GM18505 (cell line): ENCODE data around the gene WDR4.
"Not testable (repeated sequence)": the region's sequence is repeated elsewhere in the genome, so short reads cannot be mapped to it uniquely, and the experiment has no call there.

Experiments used
- ATAC-seq: cut with Tn5 transposase; IDR thresholded peaks from one replicate; pipeline ENCODE4 v1.9.1; 2021; ENCODE audit not compliant: unreplicated experiment
- POLR2A ChIP-seq: IDR thresholded peaks from 4 replicates; pipeline ENCODE4 v1.6.1; 2011; ENCODE audit warnings: borderline replicate concordance; ENCODE audit not compliant: insufficient read depth, insufficient read length; ENCODE audit errors: extremely low read depth

Gene WDR4

GRCh38 chr21:42878993-42879787 lies at the start of gene WDR4:
Gene WDR4, minus strand, starts transcription at chr21:42879539. Its CDS starts 44 bp downstream, at chr21:42879495.
- TF ChIP-seq POLR2A, result peak; percentile 99
- ATAC-seq, result peak; percentile 76

- not testable (repeated sequence) for ATAC-seq
Observed at GRCh38 chr21:42927474-42928200, 48.3 kb upstream of the WDR4 start.

- no peak for TF ChIP-seq POLR2A
- no peak for ATAC-seq
Observed at GRCh38 chr21:42925114-42925926, 46.0 kb upstream of the WDR4 start, which contains the start of gene ERVH48-1. Gene ERVH48-1, minus strand, starts transcription at chr21:42925630. Its CDS starts 6,624 bp downstream, at chr21:42919006.

GRCh38 chr21:42924433-42924751 lies 45.1 kb upstream of the WDR4 start:
- ATAC-seq, result no peak
- TF ChIP-seq POLR2A, result no peak

GRCh38 chr21:42923553-42924432 lies 44.5 kb upstream of the WDR4 start:
- peak; percentile 62 for ATAC-seq
- no peak for TF ChIP-seq POLR2A

GRCh38 chr21:42922918-42923317 lies 43.6 kb upstream of the WDR4 start:
- no peak for TF ChIP-seq POLR2A
- no peak for ATAC-seq

GRCh38 chr21:42921927-42922326 lies 42.6 kb upstream of the WDR4 start:
- no peak for ATAC-seq
- TF ChIP-seq POLR2A, result no peak

- no peak for ATAC-seq
- TF ChIP-seq POLR2A, result no peak
Observed at GRCh38 chr21:42918291-42918690, 39.0 kb upstream of the WDR4 start.

GRCh38 chr21:42913476-42913875 lies 34.1 kb upstream of the WDR4 start:
- ATAC-seq, result no peak
- no peak for TF ChIP-seq POLR2A

- ATAC-seq, result not testable (repeated sequence)
Observed at GRCh38 chr21:42911920-42912319, 32.6 kb upstream of the WDR4 start.

GRCh38 chr21:42908484-42908883 lies 29.1 kb upstream of the WDR4 start:
- not testable (repeated sequence) for ATAC-seq

GRCh38 chr21:42906233-42906632 lies 26.9 kb upstream of the WDR4 start:
- TF ChIP-seq POLR2A, result no peak
- ATAC-seq, result no peak

GRCh38 chr21:42905195-42905594 lies 25.9 kb upstream of the WDR4 start:
- no peak for TF ChIP-seq POLR2A
- no peak for ATAC-seq
